Activated CD4-positive, alpha-beta T cell treated with anti-CD3 and anti-CD28 coated beads, Interleukin-2, amount 50 U/mL, for 16 hours (primary cell): ENCODE results near the gene ZCCHC24.

Experiments used
- DNase-seq: peaks from one replicate; pipeline ENCODE4 v3.0.0-alpha.2; 2020

ZCCHC24 gene

GRCh38 chr10:79409038-79409725 lies 36.2 kb downstream of the ZCCHC24 start:
- DNase-seq: no peak

GRCh38 chr10:79407811-79408795 lies 37.3 kb downstream of the ZCCHC24 start:
- no peak for DNase-seq

DNA sequence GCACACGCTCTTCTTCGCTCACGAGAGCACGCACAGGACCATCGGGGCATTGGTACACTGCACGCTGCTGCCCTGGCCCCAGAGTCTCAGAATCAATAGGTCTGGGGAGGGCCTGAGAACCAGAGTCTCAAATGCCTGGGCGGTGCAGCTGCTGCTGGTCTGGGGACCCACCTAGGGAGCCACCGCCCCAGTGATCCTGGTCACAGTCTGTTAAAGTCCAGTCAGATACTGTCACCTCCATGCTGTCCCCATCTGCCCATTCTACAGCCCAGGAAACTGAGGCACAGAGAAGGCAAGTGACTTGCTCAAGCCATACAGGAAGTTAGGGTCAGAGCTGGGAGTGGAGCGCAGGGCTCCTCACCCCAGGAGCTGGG lies 38.0 kb downstream of the ZCCHC24 start:
- no peak for DNase-seq

GRCh38 chr10:79406683-79407422 lies 38.6 kb downstream of the ZCCHC24 start:
- no peak for DNase-seq

DNA sequence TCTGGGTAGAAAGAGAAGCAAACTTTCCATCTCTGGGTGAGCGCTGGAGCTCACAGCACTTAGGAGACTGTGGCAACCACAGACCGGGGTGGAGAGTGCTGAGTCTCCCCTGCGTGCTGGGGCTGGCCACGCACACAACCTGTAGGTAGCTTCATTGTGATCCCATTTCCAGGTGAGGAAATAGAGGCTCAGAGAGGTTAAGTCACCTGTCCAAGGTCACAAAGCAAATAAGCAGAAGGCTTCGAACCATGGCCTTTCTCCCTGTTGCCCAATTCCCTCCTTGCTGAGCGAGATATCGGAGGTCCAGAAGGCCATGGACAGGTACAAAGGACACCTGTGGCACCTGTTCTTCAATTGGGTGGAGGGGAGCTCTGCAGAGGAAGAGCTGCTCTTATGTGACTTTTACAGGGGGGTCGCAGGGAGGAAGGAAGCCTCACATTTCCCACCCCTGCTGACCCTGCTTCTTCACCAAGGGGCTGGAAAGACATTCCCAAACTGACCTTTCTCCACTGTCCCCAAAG lies 39.4 kb downstream of the ZCCHC24 start:
- DNase-seq: no peak

DNA sequence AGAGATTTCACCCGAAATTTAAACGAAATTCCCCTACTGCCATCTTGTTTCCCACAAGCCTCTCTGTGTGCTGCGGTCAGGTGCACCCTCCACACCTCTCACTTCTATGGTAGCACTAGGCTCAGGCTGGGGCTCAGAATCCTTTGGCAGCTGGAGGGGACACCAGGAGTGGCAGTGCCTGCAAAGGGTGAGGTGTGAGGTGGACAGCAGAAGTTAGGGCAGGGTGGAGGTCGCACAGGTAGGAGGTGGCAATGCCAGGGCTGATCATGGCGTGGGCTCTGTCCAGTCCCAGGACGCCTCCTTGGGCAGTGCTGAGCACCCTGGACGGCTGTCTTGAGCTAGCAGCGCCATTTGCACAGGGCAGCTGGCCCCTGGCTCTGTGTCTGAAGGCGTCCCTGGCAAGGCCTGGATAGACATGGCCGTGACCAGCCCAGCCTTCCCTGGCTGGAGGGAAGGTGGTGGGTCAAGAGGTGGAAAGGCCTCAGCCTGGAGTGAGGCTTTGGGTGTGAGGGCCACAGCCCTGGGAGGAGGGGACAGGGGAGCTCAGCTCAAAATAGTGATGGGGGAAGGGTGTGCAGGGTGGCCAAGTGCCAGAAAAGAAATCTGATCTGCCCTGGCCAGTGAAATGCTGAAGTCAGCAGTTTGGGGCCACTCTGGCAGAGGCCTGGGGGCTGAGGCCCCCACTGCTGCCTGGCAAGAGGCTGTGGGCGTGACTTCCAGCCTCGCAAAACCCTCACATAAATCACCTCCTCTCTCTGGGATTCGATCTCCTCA lies 40.0 kb downstream of the ZCCHC24 start:
- DNase-seq: no peak

- DNase-seq: no peak
These were observed 40.7 kb downstream of the ZCCHC24 start for GRCh38 chr10:79404690-79405131.

DNA sequence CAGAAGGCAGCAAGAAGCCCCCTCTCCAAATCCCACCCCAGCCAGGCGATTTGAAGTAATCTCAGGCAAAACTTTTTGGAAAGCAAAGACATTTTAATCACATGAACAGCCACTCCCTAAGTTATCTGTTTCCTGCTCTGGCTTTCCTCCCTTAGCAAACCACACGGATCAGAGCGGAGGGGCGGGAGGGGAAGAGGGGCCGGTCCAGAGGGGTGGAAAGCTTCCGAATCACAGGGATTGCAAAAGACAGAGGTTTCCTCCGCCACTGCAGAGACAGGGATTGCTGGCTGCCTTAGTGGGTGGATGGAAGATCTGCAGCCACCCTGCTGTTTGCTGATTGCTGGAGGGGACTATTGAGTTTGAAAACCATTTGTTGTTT lies 41.2 kb downstream of the ZCCHC24 start:
- no peak for DNase-seq

DNA sequence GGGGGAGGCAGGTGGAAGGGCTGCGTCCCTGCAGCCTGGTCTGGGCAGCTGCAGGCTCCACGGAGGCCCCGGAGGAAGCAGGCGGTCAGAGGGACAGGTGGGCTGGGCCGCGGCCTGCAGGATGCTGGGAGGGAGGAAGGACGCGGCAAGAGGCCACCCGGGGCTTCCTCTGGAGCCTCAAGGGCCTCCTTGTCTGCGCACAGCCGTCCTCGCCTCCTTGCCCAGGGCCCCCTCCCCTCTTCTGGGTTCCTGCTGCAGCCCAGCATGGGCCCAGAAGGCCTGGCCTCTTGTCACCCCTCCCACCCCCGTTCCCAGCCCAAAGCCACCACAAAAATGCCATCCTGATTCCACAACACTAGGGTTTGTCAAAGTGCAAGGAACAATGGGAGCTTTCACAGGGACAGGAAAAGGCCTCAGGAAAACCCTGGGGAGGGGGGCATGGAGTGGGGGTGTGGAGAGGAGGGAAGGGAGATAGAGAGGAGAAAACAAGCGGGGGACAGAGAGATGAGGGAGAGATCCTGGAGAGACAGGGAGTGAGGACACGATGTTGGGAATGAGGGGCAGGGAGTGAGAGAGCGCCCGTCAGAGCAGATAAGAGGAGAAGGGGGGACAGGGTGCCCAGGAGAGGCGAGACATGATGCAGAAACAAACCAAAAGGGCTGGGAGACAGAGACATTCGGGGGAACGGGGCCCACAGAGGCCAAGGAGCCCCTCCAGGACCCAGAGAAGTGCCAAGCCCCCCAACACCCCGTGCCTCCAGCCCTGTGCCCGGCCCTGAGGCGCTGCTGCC lies 41.8 kb downstream of the ZCCHC24 start:
- DNase-seq: no peak

DNA sequence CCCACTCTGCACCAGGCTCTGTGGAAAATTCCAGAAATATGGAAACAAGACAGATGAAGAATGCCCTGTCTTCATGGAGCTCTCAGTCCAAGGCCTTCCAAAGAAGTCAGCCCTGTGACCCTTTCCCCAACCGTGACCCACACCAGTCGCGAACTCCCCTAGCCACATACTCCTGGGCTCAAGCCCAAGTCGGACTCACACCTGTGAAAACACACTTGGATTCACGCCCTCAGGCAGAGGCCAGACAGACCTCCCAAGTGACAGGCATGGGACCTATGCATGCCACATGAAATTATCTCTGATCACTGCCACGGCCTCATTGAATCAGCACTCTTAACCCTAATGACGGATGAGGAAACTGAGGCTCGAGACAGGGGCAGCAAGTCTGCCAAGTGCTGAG lies 42.5 kb downstream of the ZCCHC24 start:
- DNase-seq: no peak

- no peak for DNase-seq
These were observed 42.8 kb downstream of the ZCCHC24 start for GRCh38 chr10:79402625-79402946.

DNA sequence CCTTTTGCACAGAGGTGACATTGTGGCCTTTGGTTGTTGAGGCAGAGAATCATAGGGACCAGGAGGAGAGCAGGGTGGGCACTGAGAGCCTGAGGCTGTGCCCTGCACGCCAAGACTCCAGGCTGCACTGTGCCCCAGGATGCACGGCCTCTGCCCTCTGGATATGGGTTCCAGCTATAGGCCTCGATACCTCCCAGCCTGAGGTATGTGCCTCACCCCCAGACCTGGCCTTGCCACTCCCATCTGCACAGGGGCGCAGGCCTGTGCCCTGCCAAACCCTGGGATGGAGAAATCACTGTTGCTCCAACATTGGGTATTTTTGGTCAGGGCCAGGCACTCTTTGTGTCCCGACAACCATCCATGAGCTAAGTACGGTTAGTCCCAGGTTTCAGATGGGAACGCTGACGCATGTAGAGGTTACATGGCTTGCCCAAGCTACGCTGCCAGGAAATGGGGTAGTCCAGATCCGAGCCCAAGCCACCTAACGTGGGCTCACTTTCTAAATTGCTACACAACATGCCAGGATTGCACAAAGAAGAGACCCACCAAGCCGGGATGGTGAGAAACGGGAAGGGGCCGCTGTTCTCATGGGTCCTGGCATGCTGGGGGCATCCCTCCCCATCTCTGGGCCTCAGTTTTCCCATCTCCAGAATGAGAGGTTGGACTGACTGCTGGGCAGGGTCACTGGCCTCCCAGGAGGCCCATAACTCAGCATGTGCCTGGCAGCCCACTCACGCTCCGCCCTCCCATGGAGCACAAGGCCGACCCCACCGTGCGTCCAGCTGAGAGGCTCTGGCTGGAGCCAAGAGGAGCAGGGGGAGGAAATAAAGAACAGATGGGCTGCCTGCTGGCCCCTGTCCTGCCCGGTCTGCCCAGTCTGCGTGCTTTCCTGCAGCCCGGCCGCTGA lies 44.2 kb downstream of the ZCCHC24 start:
- DNase-seq: no peak

GRCh38 chr10:79400146-79401004 lies 45.0 kb downstream of the ZCCHC24 start:
- DNase-seq: peak; percentile 59

- DNase-seq: no peak
These were observed 46.1 kb downstream of the ZCCHC24 start for GRCh38 chr10:79399223-79399831.

DNA sequence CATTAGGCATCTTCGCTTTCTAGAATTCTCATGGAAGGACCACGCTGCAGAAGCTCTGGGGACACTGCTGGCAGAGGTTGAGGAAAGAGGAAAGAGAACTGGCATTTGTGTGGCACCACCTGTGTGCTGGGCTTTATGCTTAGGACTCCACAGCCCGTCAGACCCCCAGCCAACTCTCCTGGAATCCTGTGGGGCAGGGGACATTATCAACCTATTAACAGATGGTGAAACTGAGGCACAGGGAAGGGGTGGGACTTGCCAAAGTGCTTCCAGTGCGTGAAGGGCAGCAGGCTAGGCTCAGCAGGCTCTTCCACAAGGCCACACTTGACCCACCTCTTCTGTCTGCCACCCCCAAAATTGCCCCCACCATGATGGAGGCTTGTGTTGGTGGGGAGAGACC lies 46.8 kb downstream of the ZCCHC24 start:
- DNase-seq: no peak

DNA sequence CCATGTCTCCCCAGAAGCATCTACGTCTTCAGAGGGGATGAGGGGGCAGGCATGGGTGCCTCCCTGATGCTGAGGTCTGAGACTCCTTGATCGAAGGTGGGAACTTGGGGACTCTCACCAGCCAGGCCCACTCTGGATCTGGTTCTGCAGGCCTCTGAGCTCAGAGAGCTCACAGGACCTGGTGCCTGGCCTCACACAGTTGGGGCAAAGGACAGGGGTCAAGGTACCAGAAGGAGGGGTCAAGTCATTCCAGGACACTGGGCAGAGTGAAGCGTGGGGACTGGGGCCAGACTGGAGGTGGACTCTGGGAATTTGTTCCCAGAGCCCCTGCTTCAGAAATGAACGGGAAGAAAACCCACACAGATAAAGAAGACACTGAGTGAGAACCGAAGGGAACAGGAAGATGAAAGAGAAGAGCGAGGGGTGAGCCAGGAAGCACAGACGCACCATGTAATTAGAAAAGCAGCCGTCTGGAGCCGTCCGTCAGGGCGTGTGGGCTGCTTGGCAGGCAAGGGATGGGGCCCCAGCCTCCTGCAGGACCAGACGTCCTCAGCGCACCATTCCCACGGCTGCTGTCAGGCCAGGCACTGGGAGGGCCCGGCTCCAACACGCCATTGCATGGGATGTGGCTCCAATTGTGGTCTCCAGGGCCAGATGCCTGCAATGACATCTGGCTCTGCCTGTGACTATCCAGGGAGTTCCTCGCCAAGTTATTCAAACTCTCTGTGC lies 47.7 kb downstream of the ZCCHC24 start:
- DNase-seq: no peak

DNA sequence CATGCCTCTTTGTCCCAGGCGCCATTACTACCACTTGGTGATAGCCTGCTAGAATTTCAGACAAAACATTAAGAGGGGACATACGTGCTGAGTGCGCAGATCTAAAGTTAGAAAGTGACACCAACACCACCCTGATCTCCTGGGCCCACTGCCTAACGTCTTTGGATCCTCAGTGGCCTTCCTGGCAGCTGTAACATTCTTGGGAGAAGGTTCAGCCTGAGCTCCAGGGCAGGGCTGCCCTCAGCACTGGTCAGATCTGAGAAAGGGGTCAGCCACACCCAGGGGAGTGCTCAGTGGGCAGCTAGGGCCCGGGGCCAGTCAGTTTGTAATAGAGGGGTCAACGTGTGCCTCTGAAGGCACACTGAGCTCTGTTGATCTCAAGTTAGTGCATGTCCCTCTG lies 48.4 kb downstream of the ZCCHC24 start:
- no peak for DNase-seq

DNA sequence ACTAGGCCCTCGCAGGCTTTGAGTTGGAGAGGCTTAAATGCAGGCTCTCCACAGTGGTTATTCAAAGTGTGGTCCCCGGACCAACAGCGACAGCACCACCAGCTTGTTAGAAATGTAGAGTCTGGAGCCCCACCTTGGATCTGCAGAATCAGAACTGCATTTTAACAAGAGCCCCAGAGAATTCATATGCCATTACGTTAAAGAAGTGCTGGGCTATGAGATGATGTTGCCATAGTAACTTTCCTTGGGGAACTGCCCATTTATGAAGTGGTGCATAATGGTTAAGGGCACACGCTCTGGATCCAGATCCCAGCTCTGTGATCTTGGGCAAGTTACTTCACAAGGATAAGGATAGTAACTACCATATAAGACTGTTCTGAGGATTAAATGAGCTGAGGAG lies 48.9 kb downstream of the ZCCHC24 start:
- DNase-seq: no peak
